ENCODE data around the gene BAHCC1. TPM values are rescaled to one million over a fixed set of nuclear protein-coding genes. Genes with fewer than 3 reads are reported as not detected.

BAHCC1 gene
- total and polyA plus RNA-seq, 2 donors = 10.1 to 15.9 TPM

DNA sequence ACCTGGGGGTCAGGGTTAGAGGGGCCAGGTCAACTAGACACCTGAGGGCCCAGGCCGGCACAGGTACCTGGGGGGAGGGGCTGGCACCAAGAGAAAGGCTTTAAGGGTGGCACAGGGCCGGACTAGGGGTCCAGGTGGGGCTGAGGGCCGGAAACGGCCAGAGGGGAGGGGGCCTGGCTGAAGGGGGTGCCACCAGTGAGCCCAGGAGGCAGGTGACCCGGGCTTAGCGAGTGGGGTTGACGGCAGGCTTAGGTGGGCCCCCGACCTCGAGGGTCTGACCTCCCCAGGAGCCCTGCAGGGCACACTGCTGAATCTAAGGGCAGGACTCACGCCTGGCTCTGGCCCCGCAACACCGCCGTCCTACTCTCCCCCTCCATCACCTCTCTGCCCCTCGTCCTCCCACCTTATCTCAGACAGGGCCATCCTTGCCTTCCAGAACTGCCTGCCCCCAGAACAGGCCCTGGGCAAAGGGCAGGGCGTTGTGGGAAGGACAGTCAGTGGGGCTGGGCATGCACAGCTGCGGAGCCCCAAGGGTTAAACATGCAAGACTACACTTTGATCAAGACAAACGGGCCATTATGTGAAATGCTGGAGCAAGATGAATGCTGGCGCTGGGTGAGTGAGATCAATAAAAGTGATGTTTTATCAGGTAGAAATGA, 73.0 kb downstream of the BAHCC1 start:
- Histone ChIP-seq H3K27ac (ENCODE audit: low read depth) (no peak overlapping the region), H3K4me1 (ENCODE audit: insufficient read depth) (no peaks in the 10 kb centered on the region), H3K4me3 (ENCODE audit: low read depth, low read length) (no peak overlapping the region), H3K36me3 (ENCODE audit: insufficient read depth) (no peaks in the 10 kb centered on the region)
- no peak for DNase-seq (ENCODE audit: extremely low spot score)
- 83% methylated on average over 18 of the region's 18 CpGs for WGBS

DNA sequence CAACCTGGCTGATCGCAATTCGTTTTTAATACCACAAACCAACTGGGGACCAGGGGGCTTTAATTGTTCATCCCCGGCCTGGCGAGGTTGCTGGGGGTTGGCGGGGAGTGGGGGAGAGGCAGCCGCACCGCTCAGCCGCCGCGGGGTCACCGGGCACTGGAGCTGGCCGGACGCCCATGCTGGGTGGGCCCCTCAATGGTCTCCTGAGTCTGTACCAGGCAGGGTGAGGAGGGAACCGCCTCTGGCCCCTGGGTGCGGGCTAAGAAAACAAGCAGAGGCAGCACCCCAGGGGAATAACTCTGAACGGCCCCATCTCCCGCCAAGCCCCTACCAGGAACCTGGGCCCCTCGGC, 73.5 kb downstream of the BAHCC1 start:
- no peaks in the 10 kb centered on the region for H3K36me3 ChIP-seq (ENCODE audit: insufficient read depth)
- WGBS = 73% methylated on average over 18 of the region's 18 CpGs
- no peak overlapping the region for H3K27ac ChIP-seq (ENCODE audit: low read depth)
- DNase-seq (ENCODE audit: extremely low spot score) = no peak
- no peaks in the 10 kb centered on the region for H3K4me1 ChIP-seq (ENCODE audit: insufficient read depth)
- H3K4me3 ChIP-seq (ENCODE audit: low read depth, low read length) = no peak overlapping the region

DNA sequence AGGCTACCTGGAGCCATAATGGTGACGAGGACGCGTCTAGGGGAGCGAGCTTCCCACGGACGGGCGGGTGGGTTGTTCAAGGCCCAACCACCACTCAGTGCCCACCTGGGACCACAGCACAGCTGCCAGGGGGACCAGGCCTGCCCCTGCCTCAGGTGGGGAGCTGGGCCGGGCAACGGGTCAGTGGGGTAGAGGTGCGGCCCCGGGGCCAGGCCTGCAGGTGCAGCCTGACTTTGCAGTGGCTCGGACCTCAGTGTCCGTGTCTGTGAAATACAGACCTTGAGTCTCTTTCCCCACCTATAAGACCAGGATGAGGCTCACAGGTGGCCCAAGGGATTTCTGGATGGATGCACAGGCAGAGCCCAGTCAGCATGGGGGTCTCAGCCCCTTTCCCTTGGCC, 74.0 kb downstream of the BAHCC1 start:
- 85% methylated on average over 13 of the region's 13 CpGs for WGBS
- H3K4me1 ChIP-seq (ENCODE audit: insufficient read depth) = no peaks in the 10 kb centered on the region
- no peak overlapping the region for H3K27ac ChIP-seq (ENCODE audit: low read depth)
- no peaks in the 10 kb centered on the region for H3K36me3 ChIP-seq (ENCODE audit: insufficient read depth)
- no peak overlapping the region for H3K4me3 ChIP-seq (ENCODE audit: low read depth, low read length)
- DNase-seq (ENCODE audit: extremely low spot score) = no peak

DNA sequence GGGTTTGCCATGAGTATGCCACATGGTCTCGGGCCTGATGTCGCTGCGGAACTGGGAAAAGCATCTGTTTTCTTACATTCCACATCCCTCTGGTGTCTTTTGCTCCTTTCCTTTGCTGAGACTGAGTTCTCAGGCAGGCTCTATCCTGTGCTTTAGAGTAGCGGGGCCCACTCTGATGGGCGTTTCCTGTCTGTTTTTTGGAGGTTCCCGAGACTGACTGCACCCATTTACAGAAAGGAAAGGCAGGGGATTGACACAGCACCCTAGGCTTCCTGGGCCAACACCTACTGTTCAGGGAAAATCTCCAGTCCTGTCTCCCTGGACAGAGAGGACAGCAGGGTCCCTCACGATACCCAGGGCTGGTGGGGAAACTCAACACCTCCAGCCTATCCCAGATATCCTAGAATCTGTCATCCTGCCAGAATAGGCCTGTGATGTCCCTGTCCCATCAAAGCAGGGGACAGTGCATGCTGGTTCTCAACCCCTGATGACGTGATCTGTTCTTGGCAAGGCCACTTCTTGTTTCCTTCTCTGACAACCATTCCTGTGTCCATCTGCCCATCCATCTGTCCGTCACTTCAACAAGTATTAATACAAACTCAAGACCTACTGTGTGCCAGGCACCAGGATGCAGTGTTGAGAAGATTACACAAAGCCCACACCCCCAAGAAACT, 75.2 kb downstream of the BAHCC1 start:
- H3K27ac ChIP-seq (ENCODE audit: low read depth) = no peak overlapping the region
- no peaks in the 10 kb centered on the region for H3K4me1 ChIP-seq (ENCODE audit: insufficient read depth)
- DNase-seq (ENCODE audit: extremely low spot score) = no peak
- H3K36me3 ChIP-seq (ENCODE audit: insufficient read depth) = no peaks in the 10 kb centered on the region
- H3K4me3 ChIP-seq (ENCODE audit: low read depth, low read length) = no peak overlapping the region
- WGBS = 85% methylated on average over 9 of the region's 9 CpGs

DNA sequence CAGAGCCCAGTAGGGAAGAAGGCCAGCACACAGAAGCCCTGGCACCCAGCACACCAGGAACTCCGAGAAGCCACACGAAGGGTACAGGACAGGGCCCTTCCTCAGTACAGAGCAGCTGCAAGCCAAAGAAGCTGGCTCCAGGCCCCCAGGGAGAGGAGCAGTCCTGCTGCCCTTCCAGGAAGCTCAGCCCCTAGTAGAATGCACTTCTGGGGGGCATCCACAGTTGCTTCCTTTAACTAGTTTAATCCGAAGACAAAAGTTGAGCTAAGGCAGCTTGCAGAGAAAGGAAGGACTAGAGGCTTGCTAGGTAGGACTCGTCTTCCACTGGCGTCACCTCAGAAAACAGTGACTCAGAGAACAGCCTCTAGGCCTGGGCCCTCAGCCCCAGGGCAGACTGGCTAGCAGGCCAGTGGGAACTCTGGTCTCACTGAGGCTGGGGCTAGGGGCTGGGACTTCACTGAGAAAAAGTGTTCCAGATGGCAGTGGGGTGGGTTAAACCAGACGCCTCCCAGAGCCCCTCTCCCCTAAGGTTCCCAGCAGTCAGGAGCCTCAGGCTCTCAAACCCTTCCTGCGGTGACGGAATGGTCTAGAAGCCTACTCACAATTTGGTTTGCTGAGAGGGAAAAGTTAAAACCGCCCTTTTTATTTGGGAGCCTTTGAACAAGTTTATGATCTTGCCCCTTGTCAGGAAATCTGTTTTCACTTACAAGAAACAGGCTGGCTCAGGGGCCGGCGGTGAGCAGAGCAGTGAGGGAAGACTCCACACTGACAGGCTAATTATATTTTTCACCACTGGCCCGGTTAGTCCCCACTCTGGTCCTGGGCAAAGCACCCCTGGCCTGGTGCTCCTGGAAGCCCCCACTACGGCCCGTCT, 75.9 kb downstream of the BAHCC1 start:
- no peaks in the 10 kb centered on the region for H3K36me3 ChIP-seq (ENCODE audit: insufficient read depth)
- H3K4me3 ChIP-seq (ENCODE audit: low read depth, low read length) = no peak overlapping the region

GRCh38 chr17:81471818-81472456, 76.7 kb downstream of the BAHCC1 start:
- Histone ChIP-seq H3K4me3 (ENCODE audit: low read depth, low read length) (no peak overlapping the region), H3K36me3 (ENCODE audit: insufficient read depth) (no peaks in the 10 kb centered on the region), H3K27ac (ENCODE audit: low read depth) (no peak overlapping the region), H3K4me1 (ENCODE audit: insufficient read depth) (no peaks in the 10 kb centered on the region)
- WGBS = 41% methylated on average over 28 of the region's 28 CpGs
- DNase-seq (ENCODE audit: extremely low spot score) = peak; percentile 76

More for the DNA sequence above, 75.9 kb downstream of the BAHCC1 start:
- Histone ChIP-seq H3K27ac (ENCODE audit: low read depth) (no peak overlapping the region), H3K4me1 (ENCODE audit: insufficient read depth) (no peaks in the 10 kb centered on the region)
- WGBS = 63% methylated on average over 14 of the region's 14 CpGs
- no peak for DNase-seq (ENCODE audit: extremely low spot score)

GRCh38 chr17:81473019-81473418, 77.8 kb downstream of the BAHCC1 start:
- DNase-seq (ENCODE audit: extremely low spot score) = no peak
- no peaks in the 10 kb centered on the region for H3K36me3 ChIP-seq (ENCODE audit: insufficient read depth)
- no peak overlapping the region for H3K27ac ChIP-seq (ENCODE audit: low read depth)
- no peak overlapping the region for H3K4me3 ChIP-seq (ENCODE audit: low read depth, low read length)
- 81% methylated on average over 8 of the region's 8 CpGs for WGBS
- no peaks in the 10 kb centered on the region for H3K4me1 ChIP-seq (ENCODE audit: insufficient read depth)

GRCh38 chr17:81474958-81475357, 79.7 kb downstream of the BAHCC1 start:
- no peak for DNase-seq (ENCODE audit: extremely low spot score)
- WGBS = 76% methylated on average over 16 of the region's 16 CpGs

GRCh38 chr17:81476097-81476496, 80.8 kb downstream of the BAHCC1 start:
- Histone ChIP-seq H3K36me3 (ENCODE audit: insufficient read depth) (no peaks in the 10 kb centered on the region), H3K27ac (ENCODE audit: low read depth) (no peak overlapping the region), H3K4me3 (ENCODE audit: low read depth, low read length) (no peak overlapping the region), H3K4me1 (ENCODE audit: insufficient read depth) (no peaks in the 10 kb centered on the region)
- 91% methylated on average over 7 of the region's 7 CpGs for WGBS
- no peak for DNase-seq (ENCODE audit: extremely low spot score)

More at GRCh38 chr17:81474958-81475357, 79.7 kb downstream of the BAHCC1 start:
- Histone ChIP-seq H3K36me3 (ENCODE audit: insufficient read depth) (no peaks in the 10 kb centered on the region), H3K4me1 (ENCODE audit: insufficient read depth) (no peaks in the 10 kb centered on the region), H3K4me3 (ENCODE audit: low read depth, low read length) (no peak overlapping the region), H3K27ac (ENCODE audit: low read depth) (no peak overlapping the region)

DNA sequence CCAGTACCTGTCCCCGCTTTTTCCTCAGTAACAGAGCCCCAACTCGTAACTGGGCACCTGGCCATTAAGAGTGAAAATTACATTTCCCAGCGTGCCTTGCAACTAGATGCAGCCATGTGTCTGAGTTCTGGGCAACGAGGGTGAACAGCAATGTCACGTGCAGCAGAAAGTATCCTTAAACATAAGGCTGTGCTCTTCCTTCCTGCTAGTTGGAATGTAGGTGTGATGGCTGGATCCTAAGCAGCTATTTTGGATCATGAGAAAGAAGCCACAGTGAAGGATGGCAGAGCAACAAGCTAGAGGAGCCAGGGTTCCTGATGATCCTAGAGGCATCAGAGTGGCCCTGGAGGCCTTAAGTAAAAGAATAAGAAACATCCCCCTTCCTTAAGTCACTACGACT, 81.4 kb downstream of the BAHCC1 start:
- no peak for DNase-seq (ENCODE audit: extremely low spot score)
- H3K36me3 ChIP-seq (ENCODE audit: insufficient read depth) = no peaks in the 10 kb centered on the region
- no peak overlapping the region for H3K27ac ChIP-seq (ENCODE audit: low read depth)
- H3K4me1 ChIP-seq (ENCODE audit: insufficient read depth) = no peaks in the 10 kb centered on the region
- no peak overlapping the region for H3K4me3 ChIP-seq (ENCODE audit: low read depth, low read length)
- 92% methylated on average over 6 of the region's 6 CpGs for WGBS

- 66% methylated on average over 7 of the region's 7 CpGs for WGBS
- Histone ChIP-seq H3K4me1 (ENCODE audit: insufficient read depth) (no peaks in the 10 kb centered on the region), H3K4me3 (ENCODE audit: low read depth, low read length) (no peak overlapping the region)
Measured at GRCh38 chr17:81477173-81477572, 81.9 kb downstream of the BAHCC1 start.

GRCh38 chr17:81478119-81478518, 82.9 kb downstream of the BAHCC1 start:
- H3K4me3 ChIP-seq (ENCODE audit: low read depth, low read length) = no peak overlapping the region
- DNase-seq (ENCODE audit: extremely low spot score) = no peak

More at GRCh38 chr17:81477173-81477572, 81.9 kb downstream of the BAHCC1 start:
- Histone ChIP-seq H3K36me3 (ENCODE audit: insufficient read depth) (no peaks in the 10 kb centered on the region), H3K27ac (ENCODE audit: low read depth) (no peak overlapping the region)
- DNase-seq (ENCODE audit: extremely low spot score) = no peak

More at GRCh38 chr17:81478119-81478518, 82.9 kb downstream of the BAHCC1 start:
- Histone ChIP-seq H3K27ac (ENCODE audit: low read depth) (no peak overlapping the region), H3K4me1 (ENCODE audit: insufficient read depth) (no peaks in the 10 kb centered on the region), H3K36me3 (ENCODE audit: insufficient read depth) (no peaks in the 10 kb centered on the region)
- 89% methylated on average over 20 of the region's 20 CpGs for WGBS

Measured in urinary bladder (tissue), 4 donors.